HG02623 (cell line): ENCODE measurements around the gene MAP4K4.

Source experiments
- ATAC-seq: cut with Tn5 transposase; IDR thresholded peaks from one replicate; pipeline ENCODE4 v1.9.1; 2021; ENCODE audit warnings: moderate library complexity; ENCODE audit not compliant: unreplicated experiment

MAP4K4 gene

DNA sequence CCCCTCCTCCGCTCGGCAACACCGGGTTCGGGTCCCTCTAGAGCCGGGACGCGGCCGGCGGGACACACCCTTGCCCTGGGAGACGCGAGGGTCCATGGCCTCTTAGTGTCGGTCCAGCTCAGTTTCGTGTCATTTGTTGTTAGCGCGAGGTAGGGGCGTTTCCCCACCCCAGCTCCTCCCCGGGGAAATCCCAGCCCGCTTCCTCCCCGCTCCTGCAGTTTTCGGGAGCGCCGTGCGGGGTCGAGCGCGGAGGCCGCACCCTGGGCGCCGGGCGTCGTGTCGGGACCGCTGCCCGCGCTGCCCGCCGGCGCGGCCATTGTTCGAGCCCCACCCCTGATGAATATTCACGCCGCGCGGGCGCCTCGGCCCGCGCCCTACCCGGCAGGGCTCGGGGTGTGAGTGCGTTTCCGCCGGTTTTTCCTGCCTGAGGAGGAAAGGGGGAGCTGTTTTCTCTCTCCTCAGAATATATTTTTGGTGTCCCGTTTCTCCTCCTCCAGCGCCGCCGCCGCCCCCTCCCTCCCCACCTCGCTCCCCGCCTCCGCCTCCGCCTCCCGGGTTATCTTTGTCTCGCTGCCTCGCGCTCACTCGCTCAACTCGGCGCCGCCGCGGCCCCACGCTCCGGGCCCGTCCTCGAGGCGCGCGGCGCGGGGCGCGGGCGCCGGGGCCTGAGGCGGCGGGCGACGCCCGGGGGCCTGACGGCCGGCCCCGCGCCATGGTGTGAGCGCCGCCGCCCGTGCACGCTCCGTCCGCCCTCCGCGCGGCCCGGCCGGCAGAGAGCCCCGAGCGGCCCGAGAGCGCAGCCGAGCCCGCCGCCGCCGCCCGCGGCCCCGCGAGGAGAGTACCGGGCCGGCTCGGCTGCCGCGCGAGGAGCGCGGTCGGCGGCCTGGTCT lies at the start of gene MAP4K4:
Gene MAP4K4 (plus strand): TSS at position 584 of the 890 bp plus-strand sequence. CDS start 374 bp downstream, outside the sequence.
- ATAC-seq: peak; percentile 61

GRCh38 chr2:101653469-101653868 lies 44.0 kb upstream of the MAP4K4 start:
- no peak for ATAC-seq

- ATAC-seq: no peak
Measured at GRCh38 chr2:101655702-101656422, 41.6 kb upstream of the MAP4K4 start.

- ATAC-seq: no peak
Measured at GRCh38 chr2:101657787-101658186, 39.7 kb upstream of the MAP4K4 start.

GRCh38 chr2:101658387-101658786 lies 39.1 kb upstream of the MAP4K4 start:
- ATAC-seq: no peak

DNA sequence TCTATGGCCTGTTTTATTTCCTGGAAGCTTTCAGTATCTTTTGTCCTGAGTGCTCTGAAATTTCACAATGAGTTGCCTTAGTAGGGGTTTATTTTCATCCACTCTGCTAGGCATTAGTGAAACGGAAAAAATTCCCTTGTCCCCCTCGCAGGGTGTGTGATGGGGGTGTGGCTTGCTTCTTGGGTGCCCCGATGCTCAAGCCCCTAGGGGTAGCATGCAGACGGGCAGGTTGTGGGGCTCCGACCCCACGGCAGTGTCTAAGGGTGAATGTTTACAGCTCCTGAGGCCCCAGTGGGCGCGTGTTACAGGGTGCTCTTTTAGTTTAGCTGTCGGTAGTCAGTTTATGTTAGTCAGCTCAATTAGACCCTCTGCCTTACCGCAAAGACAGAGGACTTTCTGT lies 32.2 kb upstream of the MAP4K4 start:
- no peak for ATAC-seq

GRCh38 chr2:101667823-101668222 lies 29.7 kb upstream of the MAP4K4 start:
- ATAC-seq: no peak

- no peak for ATAC-seq
Measured at GRCh38 chr2:101672047-101672446, 25.5 kb upstream of the MAP4K4 start.

- ATAC-seq: no peak
Measured at GRCh38 chr2:101673920-101674319, 23.6 kb upstream of the MAP4K4 start.

DNA sequence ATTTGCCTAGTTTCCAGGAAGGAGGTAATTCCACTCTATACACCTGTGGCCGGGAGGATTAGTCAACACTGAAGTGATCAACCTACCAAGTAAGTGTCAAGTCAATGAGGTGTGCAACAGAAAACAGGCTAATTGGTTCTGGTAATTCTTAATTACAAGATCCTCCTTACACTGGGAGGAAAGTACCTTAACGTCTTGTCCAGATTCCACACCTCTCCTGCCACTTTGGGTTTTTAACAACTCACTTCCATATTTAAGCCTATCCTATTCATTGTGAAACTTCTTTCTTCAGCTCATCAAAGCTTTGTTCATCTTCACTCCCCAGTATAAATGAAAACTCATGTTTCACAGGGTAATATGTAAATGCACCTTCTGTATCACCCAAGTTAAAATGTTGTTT lies 22.0 kb upstream of the MAP4K4 start:
- no peak for ATAC-seq

DNA sequence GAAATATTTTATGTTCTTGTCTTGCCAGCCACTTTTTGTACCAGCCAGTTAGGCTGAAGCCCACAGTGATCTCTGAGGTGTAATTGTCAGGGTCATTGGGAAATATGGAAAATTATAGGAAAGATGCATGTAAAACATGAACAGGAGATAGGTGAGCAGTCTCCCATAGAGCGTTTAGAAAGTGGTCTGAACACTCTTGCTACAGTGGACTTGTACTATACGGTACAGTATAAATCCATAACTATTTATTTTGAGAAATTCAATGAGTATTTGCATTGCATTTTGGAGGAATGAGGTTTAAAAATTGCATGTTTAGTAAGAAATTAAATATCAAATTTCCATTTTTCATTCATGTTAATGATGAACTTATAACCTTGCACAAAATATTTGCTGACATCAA lies 20.8 kb upstream of the MAP4K4 start:
- ATAC-seq: no peak

DNA sequence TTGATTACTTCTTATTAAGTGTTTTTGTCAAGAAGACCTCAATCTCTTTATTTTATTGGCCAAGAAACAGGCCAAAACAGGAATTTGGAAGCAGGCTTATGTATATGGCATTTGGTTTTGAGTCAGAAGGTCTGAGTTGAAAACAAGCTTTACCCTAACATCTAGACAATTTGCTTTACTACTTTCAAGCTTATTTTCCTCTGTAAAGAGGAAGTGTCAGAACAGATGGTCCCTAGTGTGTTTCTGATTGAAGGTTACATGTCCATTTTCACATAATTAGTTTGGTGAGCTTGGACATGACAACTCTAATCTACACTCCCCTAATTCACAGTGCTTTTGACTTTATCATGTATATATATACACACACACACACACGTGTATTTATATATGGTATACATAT lies 19.8 kb upstream of the MAP4K4 start:
- ATAC-seq: no peak

- ATAC-seq: no peak
Measured at GRCh38 chr2:101678379-101678778, 19.1 kb upstream of the MAP4K4 start.

DNA sequence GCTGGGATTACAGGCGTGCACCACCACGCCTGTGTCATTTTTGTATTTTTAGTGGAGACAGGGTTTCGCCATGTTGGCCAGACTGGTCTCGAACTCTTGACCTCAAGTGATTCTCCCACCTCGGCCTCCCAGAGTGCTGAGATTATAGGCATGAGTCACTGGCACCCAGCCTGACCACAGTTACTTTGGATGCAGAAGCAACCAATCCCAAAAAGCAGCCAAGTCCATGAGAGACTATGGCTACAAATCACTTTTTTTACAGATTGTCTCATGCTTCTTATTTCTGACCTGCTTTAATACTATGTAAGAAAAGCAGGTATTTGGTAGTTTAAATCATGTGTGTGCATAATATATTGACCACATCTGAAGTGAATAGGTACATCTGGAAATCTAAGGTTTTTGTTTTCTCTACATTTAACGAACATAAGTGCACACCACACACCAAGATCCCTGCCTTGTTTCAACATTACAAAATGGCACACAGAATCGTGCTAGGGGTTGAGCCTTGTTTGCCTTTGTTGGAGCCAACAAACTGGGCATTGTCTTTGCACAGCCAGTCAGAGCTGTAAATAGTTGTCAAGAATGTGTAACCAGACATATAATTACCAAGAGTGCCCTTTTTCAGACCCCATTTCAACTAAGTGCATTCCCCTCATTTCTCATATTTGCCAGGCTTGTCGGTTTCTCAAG lies 18.3 kb upstream of the MAP4K4 start:
- ATAC-seq: no peak

- no peak for ATAC-seq
Measured at GRCh38 chr2:101679801-101680487, 17.6 kb upstream of the MAP4K4 start.

GRCh38 chr2:101682311-101682710 lies 15.2 kb upstream of the MAP4K4 start:
- no peak for ATAC-seq

GRCh38 chr2:101684313-101684712 lies 13.2 kb upstream of the MAP4K4 start:
- ATAC-seq: no peak

- ATAC-seq: no peak
Measured at GRCh38 chr2:101688261-101688660, 9.2 kb upstream of the MAP4K4 start.

DNA sequence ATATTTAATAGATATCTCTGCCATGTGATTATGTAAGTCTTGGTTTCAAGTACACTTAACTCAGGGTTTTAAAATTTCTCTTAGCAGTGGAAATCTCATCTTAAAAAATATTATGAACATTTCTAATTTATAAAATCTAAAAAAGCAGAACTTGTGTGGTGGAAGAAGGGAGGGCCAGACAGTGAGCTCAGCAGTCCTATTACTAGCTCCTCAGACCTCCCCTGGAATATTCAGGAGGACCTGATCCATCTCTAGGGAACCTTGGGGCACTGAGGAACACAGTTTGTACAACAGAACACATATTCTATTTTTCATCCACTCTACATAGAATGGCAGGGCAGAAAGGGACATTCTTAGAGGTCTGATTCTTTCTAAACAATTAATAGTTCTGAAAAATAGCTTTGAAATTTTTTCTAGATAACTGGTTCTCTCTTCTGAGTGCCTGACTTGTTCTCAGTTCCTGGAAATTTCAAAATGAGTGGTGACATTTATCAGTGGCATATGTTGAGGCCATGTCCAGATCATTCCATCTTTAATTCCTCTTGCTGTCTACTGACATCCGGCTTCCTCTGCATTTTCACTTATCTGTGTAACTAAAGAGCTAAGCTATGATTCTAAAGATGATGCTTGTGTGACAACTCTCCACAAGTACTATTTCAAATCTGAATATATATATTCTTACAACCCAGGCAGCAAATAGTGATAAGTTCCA lies 8.2 kb upstream of the MAP4K4 start:
- no peak for ATAC-seq

DNA sequence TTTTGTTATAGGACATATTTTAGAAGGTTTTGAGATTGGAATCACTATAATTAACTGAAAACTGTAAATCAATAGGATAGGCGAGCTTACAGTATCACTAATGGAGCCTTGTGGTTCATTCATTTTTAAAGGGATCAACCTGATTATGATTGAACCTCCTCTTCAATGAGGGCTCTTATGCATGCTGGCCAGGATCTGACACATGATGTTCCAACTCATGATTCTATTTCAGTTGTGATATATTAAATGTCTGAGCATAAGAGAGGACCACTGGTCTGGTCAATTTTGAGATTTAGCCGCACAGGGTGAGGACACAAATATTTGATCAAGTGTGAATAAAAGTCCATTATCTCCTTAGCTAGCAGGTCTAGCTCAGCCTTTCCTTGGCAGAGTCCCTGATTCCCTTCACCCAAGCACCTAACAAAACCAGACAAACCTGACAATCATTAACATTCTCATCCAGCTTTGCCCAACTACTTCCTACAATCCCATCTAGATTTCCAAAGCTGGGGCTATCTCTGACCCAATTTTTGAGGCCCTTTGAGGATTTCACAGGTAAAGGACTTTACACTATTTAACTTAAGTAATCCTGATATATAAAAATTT lies 6.9 kb upstream of the MAP4K4 start:
- no peak for ATAC-seq
